ENCODE measurements around the gene ERAP2. TPM values are rescaled to one million over a fixed set of nuclear protein-coding genes. Genes with fewer than 3 reads are reported as not detected.

The ERAP2 gene
- total and polyA plus RNA-seq, 2 of the 13 experiments (the other 11 are each of a cell fraction or from before 2014, with no cell fraction given), result 12.8 to 16.6 TPM

DNA sequence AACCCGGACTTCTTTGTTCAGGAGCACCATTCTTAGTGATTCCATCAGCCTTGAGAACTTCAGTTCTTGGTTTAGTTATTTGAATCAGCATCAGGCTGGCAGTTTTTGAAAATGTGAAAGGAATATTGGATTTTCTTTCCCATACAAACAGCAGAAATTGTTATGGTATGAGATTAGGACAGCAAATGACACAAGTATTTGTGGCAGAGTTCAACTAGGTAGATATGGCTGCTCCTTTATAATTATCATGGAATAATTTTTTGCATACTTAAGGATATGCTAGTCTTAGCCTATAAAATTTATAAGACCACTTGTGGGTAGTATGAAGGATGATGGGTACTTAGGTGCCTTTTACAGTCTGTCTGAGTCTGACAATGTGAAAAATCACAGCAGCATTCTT, 25.5 kb downstream of the ERAP2 start:
- POLR2A ChIA-PET, result no interaction called here
- WGBS (ENCODE audit: low lambda C conversion rate), result 86% methylated on average over 1 of the region's 1 CpG
- no peaks in the 10 kb centered on the region for H3K9me3 ChIP-seq (ENCODE audit: low read length)
- no peaks in the 10 kb centered on the region for H3K4me1 ChIP-seq (ENCODE audit: insufficient read depth, low read length)
- intact Hi-C loops (cut with micrococcal nuclease; ENCODE audit: unreplicated experiment), result loop anchor here (2.0 kb wide), 1 partner anchor 33 kb away; no protein-coding TSS in a partner anchor
- H3K4me2 ChIP-seq (ENCODE audit: low read depth, low read length), result no peak overlapping the region
- no peaks in the 10 kb centered on the region for H4K20me1 ChIP-seq (ENCODE audit: insufficient read depth, low read length)
- FAIRE-seq (no peak), ATAC-seq (no peak), DNase-seq (ENCODE audit: low spot score) (no peak)
- no peak overlapping the region for H3K27ac ChIP-seq (ENCODE audit: extremely low read length, insufficient read depth, low read length)
- H3K79me2 ChIP-seq (ENCODE audit: insufficient read depth, low read length), result no peaks in the 10 kb centered on the region
- no peak overlapping the region for H3K4me3 ChIP-seq (replicated peaks in 1 of 3; ENCODE audit: insufficient read depth in 1 of 3, low read depth in 2 of 3, low read length in 3 of 3)
- no peak overlapping the region for H2AFZ ChIP-seq (ENCODE audit: low read length)
- TF ChIP-seq ZNF207 (IDR thresholded peaks at IDR 0.05; ENCODE audit: borderline replicate concordance) (no peak), TAF15 (IDR thresholded peaks at IDR 0.05; ENCODE audit: low read depth, low read length, poor library complexity, severe bottlenecking) (no peak), PRDM4 (CRISPR knock-in tag; IDR thresholded peaks at IDR 0.05; ENCODE audit: borderline replicate concordance) (no peak), ASH2L (IDR thresholded peaks at IDR 0.05; ENCODE audit: insufficient read length, low read depth, low read length) (no peak), ETV6 (CRISPR knock-in tag; conservative IDR thresholded peaks at IDR 0.05) (no peak), NR1H2 (CRISPR knock-in tag; IDR thresholded peaks at IDR 0.05; ENCODE audit: borderline replicate concordance, low read depth) (no peak), EHMT2 (IDR thresholded peaks at IDR 0.05; ENCODE audit: borderline replicate concordance, low read depth, low read length) (no peak), SMARCC2 (IDR thresholded peaks at IDR 0.05) (no peak), ZNF33B (CRISPR knock-in tag; IDR thresholded peaks at IDR 0.05) (no peak), ZNF282 (IDR thresholded peaks at IDR 0.05; ENCODE audit: partially characterized antibody) (no peak), ZNF746 (CRISPR knock-in tag; IDR thresholded peaks at IDR 0.05) (no peak), CHD2 (IDR thresholded peaks at IDR 0.05; ENCODE audit: low read depth, low read length) (no peak), ADNP (CRISPR knock-in tag; IDR thresholded peaks at IDR 0.05) (no peak), HNF4A (CRISPR knock-in tag; IDR thresholded peaks at IDR 0.05) (no peak), ZFP91 (CRISPR knock-in tag; IDR thresholded peaks at IDR 0.05; ENCODE audit: borderline replicate concordance) (no peak), ZNF878 (CRISPR knock-in tag; IDR thresholded peaks at IDR 0.05) (no peak)
- TF ChIP-seq, protein P1, sequence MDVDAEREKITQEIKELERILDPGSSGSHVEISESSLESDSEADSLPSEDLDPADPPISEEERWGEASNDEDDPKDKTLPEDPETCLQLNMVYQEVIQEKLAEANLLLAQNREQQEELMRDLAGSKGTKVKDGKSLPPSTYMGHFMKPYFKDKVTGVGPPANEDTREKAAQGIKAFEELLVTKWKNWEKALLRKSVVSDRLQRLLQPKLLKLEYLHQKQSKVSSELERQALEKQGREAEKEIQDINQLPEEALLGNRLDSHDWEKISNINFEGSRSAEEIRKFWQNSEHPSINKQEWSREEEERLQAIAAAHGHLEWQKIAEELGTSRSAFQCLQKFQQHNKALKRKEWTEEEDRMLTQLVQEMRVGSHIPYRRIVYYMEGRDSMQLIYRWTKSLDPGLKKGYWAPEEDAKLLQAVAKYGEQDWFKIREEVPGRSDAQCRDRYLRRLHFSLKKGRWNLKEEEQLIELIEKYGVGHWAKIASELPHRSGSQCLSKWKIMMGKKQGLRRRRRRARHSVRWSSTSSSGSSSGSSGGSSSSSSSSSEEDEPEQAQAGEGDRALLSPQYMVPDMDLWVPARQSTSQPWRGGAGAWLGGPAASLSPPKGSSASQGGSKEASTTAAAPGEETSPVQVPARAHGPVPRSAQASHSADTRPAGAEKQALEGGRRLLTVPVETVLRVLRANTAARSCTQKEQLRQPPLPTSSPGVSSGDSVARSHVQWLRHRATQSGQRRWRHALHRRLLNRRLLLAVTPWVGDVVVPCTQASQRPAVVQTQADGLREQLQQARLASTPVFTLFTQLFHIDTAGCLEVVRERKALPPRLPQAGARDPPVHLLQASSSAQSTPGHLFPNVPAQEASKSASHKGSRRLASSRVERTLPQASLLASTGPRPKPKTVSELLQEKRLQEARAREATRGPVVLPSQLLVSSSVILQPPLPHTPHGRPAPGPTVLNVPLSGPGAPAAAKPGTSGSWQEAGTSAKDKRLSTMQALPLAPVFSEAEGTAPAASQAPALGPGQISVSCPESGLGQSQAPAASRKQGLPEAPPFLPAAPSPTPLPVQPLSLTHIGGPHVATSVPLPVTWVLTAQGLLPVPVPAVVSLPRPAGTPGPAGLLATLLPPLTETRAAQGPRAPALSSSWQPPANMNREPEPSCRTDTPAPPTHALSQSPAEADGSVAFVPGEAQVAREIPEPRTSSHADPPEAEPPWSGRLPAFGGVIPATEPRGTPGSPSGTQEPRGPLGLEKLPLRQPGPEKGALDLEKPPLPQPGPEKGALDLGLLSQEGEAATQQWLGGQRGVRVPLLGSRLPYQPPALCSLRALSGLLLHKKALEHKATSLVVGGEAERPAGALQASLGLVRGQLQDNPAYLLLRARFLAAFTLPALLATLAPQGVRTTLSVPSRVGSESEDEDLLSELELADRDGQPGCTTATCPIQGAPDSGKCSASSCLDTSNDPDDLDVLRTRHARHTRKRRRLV (CRISPR knock-in tag; IDR thresholded peaks at IDR 0.05), result no peak
- no peaks in the 10 kb centered on the region for H3K27me3 ChIP-seq (ENCODE audit: control insufficient read depth in 1 of 2, insufficient read depth in 2 of 2, low read length in 2 of 2)
- H3K9ac ChIP-seq (ENCODE audit: insufficient read depth, low read depth, low read length), result no peak overlapping the region
- in situ Hi-C loops (cut with HindIII; ENCODE audit: extremely low pct_ligation_motif_present, low pct_unique_long_range_greater_than_20kb), result no loop called here
- CTCF ChIA-PET (ENCODE audit: low intra/inter-chr PET ratio, low total read pairs), result interaction anchor here (1.0 kb wide), 1 partner anchor 150 kb away, joined by 3 read pairs; no protein-coding TSS in a partner anchor
- BruUV-seq (replicated peaks), result no TSS peak
- peaks cover 0 to 12% of the 10 kb centered on the region in 2 experiments; a peak in 1 of 5 replicates for H3K36me3 ChIP-seq (replicated peaks in 1 of 2; ENCODE audit: control insufficient read depth in 1 of 2, insufficient read depth in 2 of 2, low read length in 2 of 2)

All from HepG2 (cell line).